Measurements from ENCODE around the gene ICE2. TPM values are rescaled to one million over a fixed set of nuclear protein-coding genes. Genes with fewer than 3 reads are reported as not detected.
A peak's percentile ranks its signal among the peaks of the same experiment; 100 is the strongest.

The ICE2 gene
- total RNA-seq, 4 donors from 2014 or later, result 18.2 to 89.9 (median 43.7) TPM

- no peaks in the 10 kb centered on the region for H3K27me3 ChIP-seq
- H3K4me3 ChIP-seq, result no peak overlapping the region
- no peaks in the 10 kb centered on the region for H3K9me3 ChIP-seq
- no peak overlapping the region for H3K27ac ChIP-seq
- H3K4me1 ChIP-seq, result peaks cover 10 to 17% of the 10 kb centered on the region in 2 donors
- intact Hi-C loops (cut with DNase I; ENCODE audit: low total_unique reads), result no loop called here
- no peak for DNase-seq
- no peaks in the 10 kb centered on the region for H3K36me3 ChIP-seq
- TF ChIP-seq CTCF (IDR thresholded peaks at IDR 0.05) (no peak), POLR2A (IDR thresholded peaks at IDR 0.05) (no peak)
Measured at GRCh38 chr15:60480888-60481287, 1.9 kb upstream of the ICE2 start.

- H3K27ac ChIP-seq, result no peak overlapping the region
- DNase-seq, result no peak
- H3K4me1 ChIP-seq, result peaks cover 10 to 17% of the 10 kb centered on the region in 2 donors
- H3K4me3 ChIP-seq, result no peak overlapping the region
- no peaks in the 10 kb centered on the region for H3K27me3 ChIP-seq
- intact Hi-C loops (cut with DNase I; ENCODE audit: low total_unique reads), result no loop called here
- H3K36me3 ChIP-seq, result no peaks in the 10 kb centered on the region
- TF ChIP-seq POLR2A (IDR thresholded peaks at IDR 0.05), result no peak
- no peak for TF ChIP-seq CTCF (IDR thresholded peaks at IDR 0.05)
- H3K9me3 ChIP-seq, result no peaks in the 10 kb centered on the region
Measured at GRCh38 chr15:60480149-60480548, 1.2 kb upstream of the ICE2 start.

- TF ChIP-seq POLR2A (IDR thresholded peaks at IDR 0.05), result no peak
- TF ChIP-seq CTCF (IDR thresholded peaks at IDR 0.05), result no peak
- H3K36me3 ChIP-seq, result no peaks in the 10 kb centered on the region
- no peaks in the 10 kb centered on the region for H3K9me3 ChIP-seq
- peaks cover 10 to 17% of the 10 kb centered on the region in 2 donors for H3K4me1 ChIP-seq
- no peaks in the 10 kb centered on the region for H3K27me3 ChIP-seq
- H3K4me3 ChIP-seq, result peak overlapping the region; percentile 58 to 67
- DNase-seq, result no peak
- peak overlapping the region; percentile 82 to 91 for H3K27ac ChIP-seq
- intact Hi-C loops (cut with DNase I; ENCODE audit: low total_unique reads), result no loop called here
Measured at GRCh38 chr15:60479361-60480110, 594 bp upstream of the ICE2 start.

GRCh38 chr15:60477916-60478565 is 901 bp downstream of the ICE2 start:
- intact Hi-C loops (cut with DNase I; ENCODE audit: low total_unique reads), result no loop called here
- Histone ChIP-seq H3K27me3 (no peaks in the 10 kb centered on the region), H3K4me3 (peak overlapping the region; percentile 58 to 67), H3K9me3 (no peaks in the 10 kb centered on the region), H3K27ac (peak overlapping the region; percentile 82 to 91), H3K4me1 (peaks cover 10 to 17% of the 10 kb centered on the region in 2 donors), H3K36me3 (no peaks in the 10 kb centered on the region)
- no peak for TF ChIP-seq POLR2A (IDR thresholded peaks at IDR 0.05)
- TF ChIP-seq CTCF (IDR thresholded peaks at IDR 0.05), result no peak
- no peak for DNase-seq

- H3K9me3 ChIP-seq, result no peaks in the 10 kb centered on the region
- no peak overlapping the region for H3K27ac ChIP-seq
- no peak for TF ChIP-seq CTCF (IDR thresholded peaks at IDR 0.05)
- DNase-seq, result no peak
- H3K4me1 ChIP-seq, result peaks cover 10 to 17% of the 10 kb centered on the region in 2 donors
- H3K4me3 ChIP-seq, result no peak overlapping the region
- intact Hi-C loops (cut with DNase I; ENCODE audit: low total_unique reads), result no loop called here
- no peaks in the 10 kb centered on the region for H3K36me3 ChIP-seq
- H3K27me3 ChIP-seq, result no peaks in the 10 kb centered on the region
Measured at GRCh38 chr15:60477164-60477563, 1.8 kb downstream of the ICE2 start.

All from uterus (tissue), 4 donors.